NCI-H128 (cell line): ENCODE results near the gene CNBP.
A peak's percentile ranks its signal among the peaks of the same experiment; 100 is the strongest.

Experiments
- DNase-seq: peaks from one replicate; lab custom pipeline; 2025; ENCODE audit not compliant: unreplicated experiment; lab: John Stamatoyannopoulos, UW

The CNBP gene

GRCh38 chr3:129132097-129132866 lies 51.4 kb downstream of the CNBP start:
- no peak for DNase-seq

GRCh38 chr3:129131465-129132088 lies 52.1 kb downstream of the CNBP start:
- DNase-seq = no peak

GRCh38 chr3:129130291-129130813 lies 53.3 kb downstream of the CNBP start:
- no peak for DNase-seq

- no peak for DNase-seq
Observed at GRCh38 chr3:129128357-129129155, 55.1 kb downstream of the CNBP start.

- DNase-seq = no peak
Observed at GRCh38 chr3:129126726-129127280, 56.9 kb downstream of the CNBP start.

- no peak for DNase-seq
Observed at GRCh38 chr3:129123314-129124060, 60.2 kb downstream of the CNBP start.

- DNase-seq = no peak
Observed at GRCh38 chr3:129122412-129123011, 61.2 kb downstream of the CNBP start.

- peak; percentile 56 for DNase-seq
Observed at GRCh38 chr3:129121792-129122411, 61.8 kb downstream of the CNBP start, which contains the start of gene RAB43. Gene RAB43, minus strand, starts transcription at chr3:129121804. Its CDS starts 315 bp downstream, at chr3:129121489.

GRCh38 chr3:129121016-129121791 lies 62.5 kb downstream of the CNBP start:
- DNase-seq = no peak

GRCh38 chr3:129120254-129121004 lies 63.3 kb downstream of the CNBP start:
- DNase-seq = no peak

- no peak for DNase-seq
Observed at GRCh38 chr3:129119365-129120100, 64.2 kb downstream of the CNBP start.

GRCh38 chr3:129118745-129119144 lies 65.0 kb downstream of the CNBP start:
- no peak for DNase-seq
